GM13977 (cell line): ENCODE data around the gene SORL1-AS1.

Experiments used
- DNase-seq: peaks from one replicate; pipeline ENCODE4 v3.0.0; 2012; ENCODE audit warnings: low spot score
- CTCF ChIP-seq: IDR thresholded peaks from 2 replicates; pipeline ENCODE4 v1.5.1; 2012; ENCODE audit warnings: mild to moderate bottlenecking, control low read depth; ENCODE audit not compliant: insufficient read depth; ENCODE audit errors: extremely low read depth, missing control alignments
- in situ Hi-C: fragments of 300-500 bp; cut with MboI; formaldehyde crosslinking; loops from one replicate; pipeline ENCODE4 v1.12.0; 2022; ENCODE audit warnings: low sequenced_read_pairs, low pct_unique_long_range_greater_than_20kb, mixed read lengths, inconsistent platforms; ENCODE audit not compliant: unreplicated experiment

SORL1-AS1 gene

GRCh38 chr11:121448011-121448410 lies 4.8 kb downstream of the SORL1-AS1 start:
- no peak for TF ChIP-seq CTCF
- in situ Hi-C loops: no loop called here
- DNase-seq: no peak

GRCh38 chr11:121446752-121447156 lies 6.0 kb downstream of the SORL1-AS1 start:
- no peak for TF ChIP-seq CTCF
- in situ Hi-C loops: no loop called here
- DNase-seq: no peak

GRCh38 chr11:121445071-121445768 lies 7.5 kb downstream of the SORL1-AS1 start:
- DNase-seq: no peak
- TF ChIP-seq CTCF: no peak
- in situ Hi-C loops: no loop called here

- TF ChIP-seq CTCF: no peak
- no peak for DNase-seq
- in situ Hi-C loops: no loop called here
These were observed 8.2 kb downstream of the SORL1-AS1 start for GRCh38 chr11:121444526-121444925.

GRCh38 chr11:121443688-121444275 lies 9.0 kb downstream of the SORL1-AS1 start:
- no peak for TF ChIP-seq CTCF
- in situ Hi-C loops: no loop called here

GRCh38 chr11:121441521-121441920 lies 11.2 kb downstream of the SORL1-AS1 start:
- DNase-seq: no peak
- TF ChIP-seq CTCF: no peak
- in situ Hi-C loops: no loop called here

More at GRCh38 chr11:121443688-121444275, 9.0 kb downstream of the SORL1-AS1 start:
- DNase-seq: no peak
